Retina (tissue), 1 donor: ENCODE results near the gene TBC1D2.
"Not testable (repeated sequence)": the region's sequence is repeated elsewhere in the genome, so short reads cannot be mapped to it uniquely, and the experiment has no call there.

Experiments
- DNase-seq: peaks from one replicate; pipeline ENCODE4 v3.0.0-alpha.2; 2016

TBC1D2 gene

DNA sequence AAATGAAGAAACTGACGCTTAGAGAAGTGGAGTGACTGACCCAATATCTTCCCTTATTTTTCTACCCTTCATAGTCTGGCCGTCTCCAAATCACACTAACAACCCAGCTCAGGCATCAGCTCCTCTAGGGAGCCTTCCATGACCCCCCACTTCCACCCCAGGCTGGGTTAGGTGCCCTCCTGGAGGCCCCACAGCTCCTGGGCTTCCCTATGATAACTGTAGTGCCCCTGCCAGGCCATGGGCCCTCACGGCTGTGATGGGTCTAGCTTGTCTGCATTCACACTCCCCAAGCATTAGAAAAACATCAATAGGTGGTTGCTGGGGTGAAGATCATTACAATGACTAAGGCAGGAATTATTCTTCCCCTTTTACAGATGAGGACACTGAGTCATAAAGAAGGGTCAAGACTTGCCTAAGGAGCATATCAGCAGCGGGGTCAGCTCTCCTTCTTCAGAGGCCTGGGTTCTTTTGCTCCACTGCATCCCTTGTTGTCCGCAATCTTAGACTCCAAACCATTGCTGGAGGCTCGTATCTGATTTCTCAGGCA is 70.4 kb downstream of the TBC1D2 start:
- no peak for DNase-seq

GRCh38 chr9:98184326-98184725 is 71.1 kb downstream of the TBC1D2 start:
- DNase-seq, result no peak

DNA sequence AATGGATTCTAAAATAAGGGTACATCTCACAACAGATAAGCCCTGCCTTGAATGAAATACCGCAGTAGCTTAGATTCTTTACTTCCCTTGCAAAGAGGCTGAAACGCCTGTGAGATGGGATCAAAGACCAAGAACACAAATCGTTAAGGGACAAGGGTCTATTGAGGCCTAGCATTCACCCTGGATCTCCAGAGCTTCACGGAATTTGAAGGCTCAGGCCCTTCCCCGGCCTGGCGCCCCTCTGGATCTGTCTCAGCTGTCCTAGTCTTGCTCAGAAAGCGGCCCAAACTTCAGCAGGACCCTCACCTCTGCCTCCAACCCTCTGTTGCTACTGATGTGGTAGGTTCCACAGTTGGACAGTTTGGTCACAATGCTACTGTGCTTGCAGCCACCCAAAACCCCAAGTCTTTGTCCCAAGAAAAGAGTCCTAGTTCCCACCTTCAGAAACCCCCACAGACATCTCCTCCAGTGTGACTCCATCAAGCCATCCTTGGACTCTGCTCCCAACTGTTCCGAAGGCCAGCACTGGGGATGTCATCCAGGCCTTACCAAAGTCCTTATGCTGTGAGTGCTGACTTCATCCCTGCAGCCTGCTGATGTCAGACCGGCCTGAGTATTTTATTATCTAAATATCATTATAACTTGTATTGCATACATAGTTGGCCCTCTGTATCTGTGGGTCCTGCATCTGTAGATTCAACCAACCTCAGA is 72.4 kb downstream of the TBC1D2 start:
- DNase-seq, result no peak

GRCh38 chr9:98182069-98182820 is 73.2 kb downstream of the TBC1D2 start:
- DNase-seq, result no peak

DNA sequence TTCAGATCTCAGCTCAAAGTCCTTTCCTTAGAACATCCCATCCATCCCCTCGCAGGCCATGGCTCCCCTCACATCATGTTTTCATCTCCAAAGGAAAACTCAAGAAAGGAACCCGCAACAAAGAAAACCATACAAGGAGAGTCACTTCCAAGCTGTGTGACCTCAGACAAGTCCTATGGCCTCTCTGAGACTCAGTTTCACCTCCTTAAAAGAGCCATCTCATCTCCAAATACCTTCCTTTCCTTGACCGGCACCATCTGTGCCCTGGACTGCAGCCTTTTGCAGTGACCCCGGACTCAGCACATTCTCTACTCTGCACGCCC is 73.7 kb downstream of the TBC1D2 start:
- DNase-seq, result no peak

GRCh38 chr9:98180996-98181395 is 74.5 kb downstream of the TBC1D2 start:
- DNase-seq, result no peak

- no peak for DNase-seq
These were observed 76.3 kb downstream of the TBC1D2 start for GRCh38 chr9:98178874-98179850.

DNA sequence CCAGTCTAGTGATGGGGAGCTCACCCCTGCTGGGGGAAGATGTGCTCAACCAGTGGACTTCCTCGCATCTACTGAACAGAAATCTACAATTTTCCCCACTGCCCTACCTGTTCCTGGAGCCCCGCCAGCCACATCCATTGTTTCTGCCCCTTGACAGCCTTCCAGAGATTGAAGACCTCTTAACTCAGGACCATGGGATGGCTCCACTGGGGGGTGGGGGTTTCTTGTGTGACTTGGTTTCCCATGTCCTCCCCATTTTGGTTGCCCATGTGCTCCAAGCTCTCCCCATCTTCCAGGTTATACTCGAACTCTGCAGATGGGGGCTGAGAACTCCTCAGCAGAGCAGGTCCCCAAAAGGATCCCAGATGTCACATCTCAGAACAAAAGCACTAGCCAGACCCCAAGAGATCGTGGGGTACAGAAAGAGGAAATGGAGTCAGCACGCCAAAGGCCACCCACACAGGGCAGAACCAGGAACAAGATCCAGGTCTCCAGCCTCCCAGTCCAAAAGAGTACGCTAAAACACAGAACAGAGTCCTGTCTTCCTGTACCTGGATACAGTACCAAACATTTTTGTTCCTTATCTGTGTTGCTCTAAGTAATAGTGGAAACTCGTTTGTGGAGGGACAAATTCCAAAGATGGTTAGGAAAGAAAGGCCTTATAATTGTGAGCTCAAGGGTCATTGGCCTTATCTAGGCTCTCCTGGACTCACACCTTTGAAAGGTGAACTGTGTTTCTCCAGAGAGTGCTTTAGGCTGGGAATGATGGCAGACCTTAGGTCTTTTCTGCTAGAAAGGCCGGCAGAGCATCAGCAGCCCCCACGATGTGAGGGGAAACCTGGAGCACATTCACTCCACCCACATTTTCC is 78.8 kb downstream of the TBC1D2 start:
- no peak for DNase-seq

DNA sequence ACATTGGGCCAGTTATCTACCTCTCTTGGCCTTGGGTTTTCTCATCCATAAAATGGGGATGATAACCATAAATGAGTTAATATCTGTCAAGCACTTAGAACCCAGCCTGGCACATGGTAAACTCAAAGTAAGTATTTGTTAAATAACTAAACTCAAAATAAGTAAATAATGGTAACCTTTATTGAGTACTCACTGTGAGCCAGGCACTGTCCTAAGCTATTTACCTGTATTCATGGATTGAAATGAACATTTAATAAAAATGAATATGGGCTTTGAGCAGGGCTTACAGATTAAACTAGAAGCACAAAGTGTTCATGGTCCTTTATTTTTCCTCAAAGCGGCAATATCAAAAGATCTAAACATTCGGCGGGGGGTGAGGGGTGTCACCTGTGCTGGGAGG is 79.7 kb downstream of the TBC1D2 start:
- no peak for DNase-seq

- DNase-seq, result no peak
These were observed 80.3 kb downstream of the TBC1D2 start for GRCh38 chr9:98175028-98175569.

GRCh38 chr9:98174502-98174918 is 80.9 kb downstream of the TBC1D2 start:
- not testable (repeated sequence) for DNase-seq

- no peak for DNase-seq
These were observed 82.3 kb downstream of the TBC1D2 start for GRCh38 chr9:98173181-98173580.

DNA sequence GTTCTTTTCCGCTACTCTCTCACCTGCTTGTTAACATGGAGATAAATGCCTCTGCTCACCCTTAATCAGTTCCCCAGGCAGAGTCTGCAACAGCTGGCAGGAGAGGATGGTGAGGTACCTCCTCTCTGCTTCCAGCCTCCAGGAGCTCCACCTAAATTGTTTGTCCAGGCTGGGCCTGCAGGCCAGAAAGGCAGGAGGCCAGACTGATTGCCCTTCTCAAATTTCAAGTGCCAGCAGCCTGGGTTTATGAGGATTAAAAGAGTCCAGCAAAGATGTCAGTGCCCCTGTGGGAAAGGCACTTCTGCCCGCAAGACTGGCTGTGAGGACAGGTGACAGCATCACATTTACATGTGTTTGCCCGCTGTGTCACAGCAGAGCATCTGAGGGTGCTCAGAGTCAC is 82.8 kb downstream of the TBC1D2 start:
- peak; percentile 33 for DNase-seq

DNA sequence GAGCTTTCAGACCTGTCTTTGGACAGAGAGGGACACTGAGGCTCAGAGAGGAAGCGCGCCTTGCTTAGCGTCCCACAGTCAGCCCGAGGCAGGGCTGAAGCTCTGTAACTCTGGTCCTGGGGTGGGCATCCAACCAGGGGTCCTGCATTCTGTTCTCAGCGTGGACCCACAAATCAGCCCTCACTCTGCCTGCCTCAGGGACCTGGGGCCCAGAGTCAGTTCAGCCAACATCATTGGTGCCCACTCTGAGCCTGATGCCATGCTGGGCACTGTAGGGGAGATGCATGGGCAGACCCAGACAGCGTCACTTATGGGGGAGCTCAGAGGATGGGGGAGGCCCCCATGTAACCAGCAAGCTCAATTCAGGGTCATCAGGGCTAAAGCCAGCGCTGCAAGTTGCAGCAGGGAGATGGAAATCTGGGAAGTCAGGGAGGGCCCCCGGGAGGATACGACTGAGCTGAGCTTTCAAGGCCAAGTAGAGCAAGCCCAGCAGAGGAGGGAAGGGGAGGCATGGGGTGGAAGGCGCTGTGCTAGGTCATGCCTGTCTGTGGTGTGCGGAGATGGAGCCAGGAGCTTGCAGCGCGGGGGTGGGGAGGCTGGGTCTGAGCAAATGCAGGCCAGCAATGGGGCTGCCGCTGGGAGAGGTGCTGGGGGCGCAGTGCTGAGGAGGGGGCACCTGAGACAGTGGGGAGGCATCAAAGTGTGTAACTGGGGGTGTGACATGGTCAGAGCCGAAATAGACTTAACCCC is 84.1 kb downstream of the TBC1D2 start:
- peak; percentile 36 for DNase-seq

GRCh38 chr9:98168941-98169488 is 86.4 kb downstream of the TBC1D2 start:
- DNase-seq, result peak; percentile 59

DNA sequence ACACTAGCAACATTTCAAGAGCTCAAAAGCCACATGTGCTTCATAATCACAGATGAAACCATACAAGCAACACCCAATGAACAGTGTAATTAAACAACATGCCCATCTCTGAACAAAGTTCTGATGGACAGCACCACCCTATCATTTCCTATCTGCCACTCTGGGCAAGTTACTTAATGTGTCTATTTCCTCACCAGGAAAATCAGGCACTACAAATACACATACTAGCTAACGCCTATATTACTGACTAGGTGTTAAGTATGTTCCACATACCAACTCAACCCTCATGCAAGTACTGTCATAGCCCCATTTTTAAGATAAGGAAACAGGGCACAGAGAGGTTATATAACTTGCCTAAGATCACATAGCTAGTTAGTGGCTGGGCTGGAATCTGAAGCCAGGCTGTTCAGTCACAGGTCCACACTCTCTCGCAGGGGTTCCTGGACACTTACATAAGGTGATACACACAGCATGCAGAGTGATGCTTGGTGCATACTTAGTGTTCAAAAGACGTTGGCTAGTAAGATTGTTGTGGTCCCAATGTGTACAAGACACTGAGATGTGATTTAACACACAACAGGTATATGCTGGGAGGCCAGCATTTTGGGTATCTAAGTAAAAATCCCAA is 87.2 kb downstream of the TBC1D2 start:
- no peak for DNase-seq

GRCh38 chr9:98164912-98165311 is 90.5 kb downstream of the TBC1D2 start:
- DNase-seq, result no peak

DNA sequence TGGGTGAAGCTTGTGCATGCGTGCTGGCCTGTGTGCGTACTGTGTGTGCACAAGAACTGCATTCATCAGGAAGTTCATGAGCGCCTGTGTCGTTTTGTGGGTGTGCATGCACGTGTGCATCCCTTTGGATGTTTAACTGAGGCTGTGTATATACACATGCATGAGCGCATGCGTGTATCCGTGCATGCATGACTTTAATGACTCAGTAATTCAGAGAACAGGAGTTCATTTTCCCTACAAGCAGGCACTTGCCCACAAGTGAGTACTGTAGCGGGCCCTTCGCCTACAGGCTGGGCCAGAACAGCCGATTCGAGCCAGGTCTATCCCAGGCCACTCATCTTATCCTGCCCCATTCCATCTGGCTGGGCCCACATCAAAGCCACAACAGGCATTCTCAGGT is 92.8 kb downstream of the TBC1D2 start:
- DNase-seq, result peak; percentile 39

DNA sequence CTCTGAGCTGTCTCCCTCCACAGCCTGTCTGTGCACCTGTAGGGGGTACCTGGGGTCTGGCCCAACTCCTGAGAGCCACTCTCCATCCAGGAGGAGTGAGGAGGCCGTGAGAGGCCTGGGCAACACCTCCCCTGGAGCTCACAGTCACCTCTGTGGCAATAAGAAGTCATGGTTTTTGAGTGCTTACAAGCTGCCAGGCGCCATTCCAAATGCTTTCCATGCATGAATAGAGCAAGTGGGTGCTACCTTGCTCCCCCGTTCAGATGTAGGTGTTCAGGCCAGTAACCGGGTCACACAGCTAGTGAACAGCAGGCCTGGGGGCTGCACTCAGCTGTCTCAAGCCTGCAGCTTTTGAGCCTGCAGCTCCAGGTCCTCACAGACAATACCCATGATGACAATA is 93.6 kb downstream of the TBC1D2 start:
- no peak for DNase-seq

- DNase-seq, result no peak
These were observed 95.7 kb downstream of the TBC1D2 start for GRCh38 chr9:98159790-98160189.
